HG03064 (cell line): ENCODE data around the gene IQGAP2.
A peak's percentile ranks its signal among the peaks of the same experiment; 100 is the strongest.
"Not testable (repeated sequence)": the region's sequence is repeated elsewhere in the genome, so short reads cannot be mapped to it uniquely, and the experiment has no call there.

ENCODE experiments used
- ATAC-seq: cut with Tn5 transposase; IDR thresholded peaks from one replicate; pipeline ENCODE4 v1.9.1; 2021; ENCODE audit warnings: low read depth; ENCODE audit not compliant: unreplicated experiment

The IQGAP2 gene

DNA sequence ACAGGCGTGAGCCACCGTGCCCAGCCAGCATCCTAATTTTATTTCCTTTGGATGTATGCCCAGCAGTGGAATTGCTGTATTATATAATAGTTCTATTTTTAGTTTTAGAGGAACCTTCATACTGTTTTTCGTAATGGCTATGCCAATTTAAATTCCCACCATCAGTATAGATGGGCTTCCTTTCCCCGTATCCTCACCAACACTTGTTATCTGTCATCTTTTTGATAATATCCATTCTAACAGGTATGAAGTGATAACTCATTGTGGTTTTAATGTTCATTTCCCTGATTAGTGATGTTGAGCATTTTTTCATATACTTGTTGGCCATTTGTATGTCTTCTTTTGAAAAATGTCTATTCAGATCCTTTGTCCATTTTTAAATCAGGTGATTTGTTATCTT is 325.9 kb downstream of the IQGAP2 start:
- ATAC-seq = no peak

DNA sequence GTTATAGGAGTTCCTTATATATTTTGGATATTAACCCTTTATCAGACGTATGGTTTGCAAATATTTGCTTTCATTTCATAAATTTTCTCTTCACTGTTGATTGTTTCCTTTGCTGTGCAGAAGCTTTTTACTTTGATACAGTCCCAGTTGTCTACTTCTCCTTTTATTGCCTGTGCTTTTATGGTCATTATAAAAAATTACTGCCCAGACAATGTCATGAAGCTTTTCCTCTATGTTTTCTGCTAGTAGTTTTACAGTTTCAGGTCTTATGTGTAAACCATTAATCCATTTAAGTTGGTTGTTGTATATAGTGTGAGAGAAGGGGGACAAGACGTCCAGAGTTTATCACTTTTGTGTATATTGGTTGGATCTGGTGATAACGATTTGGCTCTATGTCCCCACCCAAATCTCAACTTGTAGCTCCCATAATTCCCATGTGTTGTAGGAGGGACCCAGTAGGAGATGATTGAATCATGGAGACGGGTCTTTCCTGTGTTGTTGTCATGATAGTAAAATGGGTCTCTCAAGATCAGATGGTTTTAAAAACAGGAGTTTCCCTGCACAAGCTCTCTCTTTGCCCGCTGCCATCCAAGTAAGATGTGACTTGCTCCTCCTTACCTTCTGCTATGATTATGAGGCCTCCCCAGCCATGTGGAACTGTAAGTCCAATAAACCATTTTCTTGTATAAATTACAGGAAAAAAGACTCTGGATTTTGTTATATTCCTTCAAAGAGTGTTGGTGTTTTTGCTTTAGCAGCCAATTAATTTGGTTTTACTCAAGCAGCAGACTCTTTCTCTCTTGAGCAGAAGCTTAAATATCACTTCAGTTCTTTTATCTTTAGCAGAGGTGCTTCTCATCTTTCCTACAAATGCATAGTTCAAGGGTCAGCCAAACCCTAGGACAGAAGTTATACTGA is 326.5 kb downstream of the IQGAP2 start:
- no peak for ATAC-seq

- ATAC-seq = no peak
These were observed 329.4 kb downstream of the IQGAP2 start for GRCh38 chr5:76732405-76733048.

DNA sequence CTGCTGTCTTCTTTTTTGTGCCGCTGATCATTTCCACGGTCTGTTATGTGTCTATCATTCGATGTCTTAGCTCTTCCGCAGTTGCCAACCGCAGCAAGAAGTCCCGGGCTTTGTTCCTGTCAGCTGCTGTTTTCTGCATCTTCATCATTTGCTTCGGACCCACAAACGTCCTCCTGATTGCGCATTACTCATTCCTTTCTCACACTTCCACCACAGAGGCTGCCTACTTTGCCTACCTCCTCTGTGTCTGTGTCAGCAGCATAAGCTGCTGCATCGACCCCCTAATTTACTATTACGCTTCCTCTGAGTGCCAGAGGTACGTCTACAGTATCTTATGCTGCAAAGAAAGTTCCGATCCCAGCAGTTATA is 329.9 kb downstream of the IQGAP2 start:
- ATAC-seq = peak; percentile 51

DNA sequence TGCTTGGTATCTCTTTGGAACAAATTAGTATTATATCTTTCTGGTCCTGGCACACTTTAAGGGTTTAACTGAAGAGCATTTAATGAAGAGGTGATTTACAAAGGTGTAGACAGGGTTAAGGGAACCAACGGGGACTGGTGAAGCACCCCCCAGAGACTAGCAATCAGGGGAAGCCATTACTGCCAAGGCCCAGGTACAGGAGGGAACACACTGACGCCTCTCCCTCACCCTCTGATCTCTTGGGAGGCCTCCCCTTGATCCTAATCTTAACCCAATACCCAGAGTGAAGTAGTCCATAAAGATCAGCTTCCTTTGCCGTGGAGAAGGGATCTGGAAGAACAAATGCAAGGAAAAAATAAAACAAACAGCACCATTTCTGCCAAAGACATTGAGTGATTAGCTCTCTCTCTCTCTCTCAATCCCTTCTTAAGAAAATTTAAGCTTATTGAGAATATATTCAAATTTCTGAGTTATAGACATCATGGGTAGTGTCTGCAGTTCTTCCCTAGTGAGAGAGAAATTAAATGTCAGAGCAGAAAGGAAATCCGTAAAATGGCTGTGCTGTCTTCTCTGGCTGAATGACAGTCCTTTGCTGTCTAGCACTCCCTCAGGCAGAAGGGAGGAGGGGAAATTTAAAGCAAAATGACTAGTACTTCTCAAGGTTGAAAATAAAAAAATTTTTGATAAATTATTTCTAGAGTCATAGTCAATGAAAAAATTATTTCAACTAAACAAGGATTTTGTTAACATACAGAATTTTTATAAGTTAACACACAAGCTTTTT is 332.9 kb downstream of the IQGAP2 start:
- no peak for ATAC-seq

DNA sequence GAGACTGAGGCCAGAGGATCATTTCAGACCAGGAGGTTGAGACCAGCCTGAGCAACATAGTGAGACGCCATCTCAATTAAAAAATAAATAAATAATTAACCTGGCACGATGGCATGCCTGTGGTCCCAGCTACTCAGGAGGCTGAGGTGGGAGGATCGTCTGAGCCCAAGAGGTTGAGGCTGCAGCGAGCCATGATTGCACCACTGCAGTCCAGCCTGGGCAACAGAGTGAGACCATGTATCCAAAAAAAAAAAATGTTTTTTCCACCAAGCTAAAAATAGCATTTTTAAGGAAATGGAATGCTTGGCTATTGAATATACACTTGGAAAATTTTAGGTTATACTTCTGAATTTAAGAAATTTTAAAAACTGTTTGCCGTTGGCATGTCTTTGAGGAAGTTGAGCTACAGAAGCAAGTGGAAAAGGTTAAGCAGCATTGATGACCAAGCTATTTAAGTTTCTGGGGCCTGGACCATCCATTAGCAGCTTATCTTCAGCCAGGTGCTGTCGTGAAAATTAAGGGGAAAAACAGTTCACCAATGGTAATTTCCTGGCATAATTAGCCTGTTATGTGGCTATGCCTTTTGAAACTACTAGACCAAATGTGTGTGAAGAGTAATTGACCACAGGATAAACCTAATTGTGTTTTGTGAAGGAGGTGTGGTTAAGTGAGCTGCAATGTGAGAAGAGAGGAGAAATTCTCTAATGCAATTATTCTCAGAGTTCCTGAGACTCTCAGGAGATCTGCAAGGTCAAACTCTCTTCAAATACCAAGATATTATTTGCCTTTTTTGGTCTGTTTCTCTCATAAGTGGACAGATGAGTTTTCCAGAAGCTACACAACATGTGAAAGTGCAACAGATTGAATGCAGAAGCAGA is 333.8 kb downstream of the IQGAP2 start:
- ATAC-seq = no peak

- ATAC-seq = no peak
These were observed 334.8 kb downstream of the IQGAP2 start for GRCh38 chr5:76737846-76738245.

GRCh38 chr5:76741506-76741905 is 338.4 kb downstream of the IQGAP2 start:
- ATAC-seq = not testable (repeated sequence)

DNA sequence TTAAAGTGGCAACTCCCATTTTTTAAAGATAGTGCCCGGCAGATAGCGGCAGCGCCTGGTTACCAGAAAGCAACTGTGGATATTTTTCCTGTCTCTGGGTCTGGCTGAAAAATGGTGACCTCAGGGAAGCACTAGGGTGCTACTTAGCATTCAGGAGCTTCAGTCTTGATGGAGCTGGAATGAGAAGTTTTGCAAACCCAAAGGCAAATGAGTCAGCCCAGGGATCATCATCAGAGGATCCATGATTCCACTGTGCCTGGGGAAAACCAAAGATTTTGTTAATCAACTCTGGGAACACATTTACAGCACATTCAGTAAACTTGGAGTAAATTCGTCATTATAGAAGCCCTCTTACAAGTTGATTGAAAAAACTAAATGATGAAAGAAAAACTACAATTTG is 339.5 kb downstream of the IQGAP2 start:
- no peak for ATAC-seq

- no peak for ATAC-seq
These were observed 341.5 kb downstream of the IQGAP2 start for GRCh38 chr5:76744632-76745031.

DNA sequence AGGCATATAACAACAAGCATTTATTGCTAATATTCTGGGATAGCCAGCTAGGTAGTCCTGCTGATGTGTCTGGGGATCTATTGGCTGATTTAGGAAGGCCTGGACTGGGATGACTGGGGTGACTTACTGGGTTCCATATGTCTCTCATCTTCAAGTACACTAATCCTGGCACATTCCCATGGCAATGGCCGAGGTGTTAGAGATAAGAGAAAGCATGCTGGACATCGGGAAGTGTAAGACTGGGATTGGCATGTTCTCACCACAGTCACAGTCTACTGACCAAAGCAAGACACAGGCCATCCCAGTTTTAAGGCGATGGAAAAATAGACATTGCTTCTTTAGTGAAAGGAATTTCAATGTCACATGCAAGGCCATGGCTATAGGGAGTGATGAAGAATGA is 342.6 kb downstream of the IQGAP2 start:
- no peak for ATAC-seq

DNA sequence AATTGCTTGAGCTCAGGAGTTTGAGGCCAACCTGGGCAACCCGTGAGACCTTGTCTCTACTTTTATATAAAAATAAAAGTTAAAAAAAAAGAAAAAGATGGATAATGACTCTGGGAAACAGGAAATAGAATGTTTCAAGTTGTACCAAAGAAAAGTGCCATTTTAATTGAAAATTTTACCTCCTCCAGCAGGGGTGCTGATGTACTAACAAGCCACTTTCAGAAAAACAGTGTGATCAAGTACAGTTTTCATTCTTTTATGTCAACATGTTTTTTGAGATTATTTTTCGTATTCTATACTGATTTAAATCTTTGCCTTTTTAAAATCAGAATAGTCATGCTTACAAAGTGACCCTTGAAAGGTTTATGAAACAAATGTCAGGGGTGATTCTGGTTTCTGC is 343.6 kb downstream of the IQGAP2 start:
- ATAC-seq = no peak

DNA sequence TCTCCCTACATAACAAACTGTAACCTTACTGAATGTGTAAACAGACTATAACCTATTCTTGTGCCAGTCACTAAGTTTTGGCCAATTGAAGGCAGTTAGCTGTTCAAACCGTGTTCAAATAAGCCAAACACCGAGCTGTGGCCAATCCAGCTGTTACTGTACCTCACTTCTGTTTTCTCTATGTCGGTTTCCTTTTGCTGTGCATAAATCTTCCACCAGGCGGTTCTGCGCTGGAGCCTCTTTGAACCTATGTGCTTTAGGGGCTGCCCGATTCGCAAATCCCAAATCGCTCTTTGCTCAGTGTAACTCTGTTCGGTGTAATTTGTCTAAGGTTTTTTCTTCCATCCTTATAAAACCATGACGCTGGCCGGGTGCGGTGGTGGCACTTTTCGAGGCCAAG is 344.6 kb downstream of the IQGAP2 start:
- ATAC-seq = no peak

- no peak for ATAC-seq
These were observed 348.2 kb downstream of the IQGAP2 start for GRCh38 chr5:76751291-76751690.

DNA sequence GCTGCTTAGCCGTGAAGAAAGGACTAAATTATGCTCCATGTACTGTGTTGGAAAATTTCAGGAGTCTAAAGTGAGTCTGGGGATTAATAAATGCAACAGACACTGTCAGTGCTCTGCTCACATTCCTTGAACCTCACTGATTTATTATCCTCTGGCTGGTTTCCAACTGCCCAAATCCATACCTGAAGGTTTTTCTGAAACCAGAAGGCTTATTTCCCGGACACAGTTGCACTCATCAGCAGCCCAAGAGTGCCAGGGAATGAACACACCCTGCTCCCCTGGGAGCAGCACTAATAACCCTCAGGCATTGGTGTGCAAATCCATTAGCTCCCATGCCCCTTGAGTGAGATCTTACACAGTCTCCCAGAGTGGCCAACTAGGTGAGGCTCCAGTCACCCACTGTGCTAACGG is 351.6 kb downstream of the IQGAP2 start:
- no peak for ATAC-seq

DNA sequence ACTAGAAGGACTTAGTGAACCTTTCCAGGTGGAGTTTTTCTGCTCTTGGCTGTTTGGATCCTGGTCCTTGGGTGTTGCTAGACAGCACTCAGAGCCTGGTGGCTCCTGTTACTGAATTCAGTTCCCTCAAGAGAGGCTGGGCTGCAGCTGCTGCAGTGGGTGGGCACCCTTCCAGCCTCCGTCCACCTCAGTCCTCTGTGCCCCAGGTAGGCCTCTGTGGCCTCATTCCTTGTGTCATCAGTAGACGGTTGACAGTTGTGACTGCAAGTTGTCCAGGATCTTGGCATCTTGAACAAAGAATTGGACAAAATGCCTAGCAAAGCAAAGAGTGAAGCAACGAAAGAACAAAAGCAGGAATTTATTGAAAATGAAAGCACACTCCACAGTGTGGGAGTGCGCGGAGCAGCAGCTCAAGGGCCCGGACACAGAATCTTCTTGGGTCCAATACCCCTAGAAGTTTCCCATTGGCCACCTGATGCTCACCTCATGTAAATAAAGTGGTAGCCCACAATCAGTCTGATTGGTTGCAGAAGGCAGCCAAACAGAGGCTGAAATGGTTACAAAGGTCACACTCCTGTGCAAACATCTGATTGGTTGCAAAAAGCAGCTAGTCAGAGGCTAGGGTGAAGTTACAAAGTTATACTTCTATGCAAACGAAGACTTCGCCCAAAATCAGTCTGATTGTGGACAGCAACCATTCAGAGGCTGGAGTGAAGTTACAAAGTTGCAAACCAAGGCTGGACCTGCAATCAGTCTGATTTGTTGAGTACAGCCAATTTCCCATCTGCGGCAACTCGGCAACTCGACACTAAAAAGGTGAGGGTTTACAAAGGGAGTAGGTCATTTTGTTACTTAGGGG is 352.9 kb downstream of the IQGAP2 start:
- ATAC-seq = no peak

GRCh38 chr5:76757049-76757448 is 354.0 kb downstream of the IQGAP2 start:
- no peak for ATAC-seq
